RWPE1 (cell line): ENCODE results near the gene INTS1.

ENCODE experiments used
- CTCF ChIA-PET: fragments of 350-600 bp; sonication (Branson Sonifier 250); formaldehyde crosslinking; extraction: SDS; loops from one replicate; lab custom pipeline; 2021; lab: Yijun Ruan, JAX
- POLR2A ChIA-PET: fragments of 400-600 bp; formaldehyde crosslinking; extraction: SDS; loops from one replicate; lab custom pipeline; 2020; ENCODE audit warnings: antibody characterized with exemption; ENCODE audit not compliant: low non-redundant PET; lab: Yijun Ruan, JAX
- DNase-seq: peaks from one replicate; pipeline ENCODE4 v3.0.0; 2012; ENCODE audit warnings: low spot score
- H3K27ac ChIP-seq: fragments of 450-650 bp; 2 replicates; pipeline ENCODE4 v1.5.1; 2017
- TF ChIP-seq, protein P1 (sequence below): fragments of 450-650 bp; conservative IDR thresholded peaks from 2 replicates; pipeline ENCODE4 v1.5.1; 2017; ENCODE audit warnings: low read depth, mild to moderate bottlenecking

Gene INTS1

DNA sequence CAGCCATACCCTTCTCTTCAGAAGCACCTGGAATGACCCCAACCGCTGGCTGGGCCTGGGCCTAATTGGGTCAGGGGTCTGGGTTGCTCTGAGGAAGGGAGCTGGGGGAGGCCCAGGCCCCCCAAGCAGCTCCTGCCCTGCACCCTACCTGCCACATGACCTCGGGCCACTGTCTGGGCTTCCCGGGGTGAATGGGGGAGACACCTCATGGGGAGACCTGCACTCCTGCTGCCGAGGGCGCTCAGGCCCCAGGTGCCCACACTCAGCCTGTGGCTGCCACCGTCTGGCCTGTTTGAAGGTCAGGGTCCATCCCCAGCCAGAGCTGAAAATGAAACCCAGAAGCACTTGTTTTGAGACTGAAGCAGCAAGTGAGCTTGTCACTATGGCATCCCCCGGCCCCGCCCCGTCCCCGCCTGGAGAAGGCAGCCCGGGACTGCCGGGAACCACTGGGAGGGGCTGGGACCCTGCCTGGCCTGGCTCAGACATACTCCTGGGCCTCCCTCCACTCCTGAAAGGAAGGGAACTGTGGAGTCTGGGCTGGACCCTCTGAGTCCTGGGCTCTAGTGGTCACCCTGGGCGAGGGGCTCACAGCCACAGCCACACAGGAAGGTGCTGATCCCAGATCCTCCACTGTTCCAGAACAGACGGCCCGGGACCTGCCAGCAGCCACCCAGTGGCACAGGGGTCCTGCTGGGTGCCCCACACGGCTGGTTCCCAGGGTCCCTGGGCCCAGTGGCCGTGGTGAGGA is 37.5 kb downstream of the INTS1 start:
- POLR2A ChIA-PET, result no interaction called here
- DNase-seq, result peak; percentile 30
- peak overlapping the region; percentile 68 for H3K27ac ChIP-seq
- CTCF ChIA-PET, result no interaction called here
- TF ChIP-seq, protein P1, sequence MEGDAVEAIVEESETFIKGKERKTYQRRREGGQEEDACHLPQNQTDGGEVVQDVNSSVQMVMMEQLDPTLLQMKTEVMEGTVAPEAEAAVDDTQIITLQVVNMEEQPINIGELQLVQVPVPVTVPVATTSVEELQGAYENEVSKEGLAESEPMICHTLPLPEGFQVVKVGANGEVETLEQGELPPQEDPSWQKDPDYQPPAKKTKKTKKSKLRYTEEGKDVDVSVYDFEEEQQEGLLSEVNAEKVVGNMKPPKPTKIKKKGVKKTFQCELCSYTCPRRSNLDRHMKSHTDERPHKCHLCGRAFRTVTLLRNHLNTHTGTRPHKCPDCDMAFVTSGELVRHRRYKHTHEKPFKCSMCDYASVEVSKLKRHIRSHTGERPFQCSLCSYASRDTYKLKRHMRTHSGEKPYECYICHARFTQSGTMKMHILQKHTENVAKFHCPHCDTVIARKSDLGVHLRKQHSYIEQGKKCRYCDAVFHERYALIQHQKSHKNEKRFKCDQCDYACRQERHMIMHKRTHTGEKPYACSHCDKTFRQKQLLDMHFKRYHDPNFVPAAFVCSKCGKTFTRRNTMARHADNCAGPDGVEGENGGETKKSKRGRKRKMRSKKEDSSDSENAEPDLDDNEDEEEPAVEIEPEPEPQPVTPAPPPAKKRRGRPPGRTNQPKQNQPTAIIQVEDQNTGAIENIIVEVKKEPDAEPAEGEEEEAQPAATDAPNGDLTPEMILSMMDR, result no peak

DNA sequence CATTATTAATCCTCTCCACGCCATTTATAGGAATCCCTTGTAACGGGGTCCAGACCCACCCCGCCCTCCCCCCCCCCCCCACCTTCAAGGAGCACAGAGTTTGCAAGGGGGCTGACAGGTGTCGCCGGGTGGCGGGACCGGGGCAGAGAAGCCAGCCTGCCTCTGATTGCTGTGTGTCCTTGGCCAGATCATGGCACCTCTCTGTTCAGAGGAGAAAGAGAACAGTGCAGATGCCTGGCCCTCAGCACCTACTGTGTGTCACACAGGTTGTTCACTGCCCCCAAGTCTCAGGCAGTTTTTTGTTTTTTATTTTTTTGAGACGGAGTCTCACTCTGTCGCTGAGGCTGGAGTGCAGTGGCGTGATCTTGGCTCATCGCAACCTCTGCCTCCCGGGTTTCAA is 39.5 kb downstream of the INTS1 start:
- TF ChIP-seq, protein P1, result no peak
- no peak overlapping the region for H3K27ac ChIP-seq
- ChIA-PET POLR2A (no interaction called here), CTCF (interaction anchor here (0.7 to 1.9 kb wide), 4 partner anchors 9 to 291 kb away, joined by 3 to 9 read pairs (median 6); no protein-coding TSS in a partner anchor)
- no peak for DNase-seq

DNA sequence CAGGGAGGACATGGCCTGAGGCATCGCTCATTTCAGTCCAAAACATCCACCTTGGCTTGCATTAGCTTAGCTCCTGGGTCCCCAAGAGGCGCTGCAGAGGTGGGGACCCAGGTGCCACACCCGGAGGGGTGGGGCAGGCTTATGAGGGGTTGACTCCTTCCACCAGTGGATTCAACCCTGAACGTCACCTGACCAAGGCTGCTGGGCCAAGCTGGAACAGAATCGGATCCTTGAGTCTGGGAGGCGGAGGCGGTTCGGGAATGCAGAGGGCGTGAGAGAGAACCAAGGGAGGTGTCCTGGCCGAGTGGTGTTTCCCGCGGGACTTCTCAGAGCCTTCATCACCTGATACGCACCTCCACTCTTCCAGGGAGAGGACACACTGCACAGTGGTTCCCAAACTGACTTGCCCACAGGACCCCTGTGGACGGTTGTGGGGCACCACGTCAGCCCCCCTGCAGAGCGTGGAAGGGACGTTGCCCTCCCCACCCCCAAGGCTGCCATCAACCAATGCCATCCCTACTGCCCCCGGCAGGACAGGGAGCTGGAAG is 40.4 kb downstream of the INTS1 start:
- TF ChIP-seq, protein P1, result no peak
- POLR2A ChIA-PET, result no interaction called here
- CTCF ChIA-PET, result interaction anchor here (0.7 to 1.9 kb wide), 3 partner anchors 10 to 290 kb away, joined by 3 to 9 read pairs (median 4); no protein-coding TSS in a partner anchor
- H3K27ac ChIP-seq, result peak overlapping the region; percentile 94
- no peak for DNase-seq

DNA sequence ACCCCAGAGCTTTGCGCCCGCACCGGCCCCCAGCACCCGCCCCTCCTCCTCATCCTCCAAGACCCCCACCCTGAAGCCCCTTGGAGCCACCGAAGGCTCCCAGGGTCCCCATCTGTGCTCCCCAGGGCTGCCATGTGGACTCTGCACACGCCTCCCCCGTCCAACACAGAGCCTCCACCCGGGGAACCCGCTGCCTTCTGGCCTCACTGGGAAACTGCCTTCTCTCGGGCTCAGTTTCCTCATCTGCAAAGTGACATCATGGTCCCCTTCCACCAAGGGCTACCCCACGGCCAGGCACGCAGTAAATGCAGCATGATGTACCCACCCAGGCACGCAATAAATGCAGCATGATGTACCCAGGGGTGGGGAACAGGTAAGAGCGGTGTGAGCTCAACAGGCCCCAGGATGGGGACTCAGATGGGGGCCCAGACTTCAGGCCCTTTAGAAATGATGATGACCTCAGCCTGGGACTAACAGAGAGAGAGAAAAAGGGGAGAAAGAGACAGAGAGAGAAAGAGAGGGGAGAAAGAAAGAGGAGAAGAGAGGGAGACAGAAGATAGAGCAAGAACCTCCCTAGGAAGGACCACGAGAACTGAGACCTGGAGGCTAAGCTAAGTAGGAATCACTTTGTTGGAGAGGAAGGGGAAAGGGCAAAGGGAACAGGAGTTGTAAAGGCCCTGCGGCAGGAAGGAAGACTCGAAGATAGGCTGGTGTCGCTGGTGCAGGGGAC is 42.4 kb downstream of the INTS1 start:
- TF ChIP-seq, protein P1, result no peak
- H3K27ac ChIP-seq, result peak overlapping the region; percentile 94
- no peak for DNase-seq
- CTCF ChIA-PET, result interaction anchor here (0.6 to 0.8 kb wide), 2 partner anchors 12 to 92 kb away, joined by 4 read pairs; no protein-coding TSS in a partner anchor
- POLR2A ChIA-PET, result no interaction called here

DNA sequence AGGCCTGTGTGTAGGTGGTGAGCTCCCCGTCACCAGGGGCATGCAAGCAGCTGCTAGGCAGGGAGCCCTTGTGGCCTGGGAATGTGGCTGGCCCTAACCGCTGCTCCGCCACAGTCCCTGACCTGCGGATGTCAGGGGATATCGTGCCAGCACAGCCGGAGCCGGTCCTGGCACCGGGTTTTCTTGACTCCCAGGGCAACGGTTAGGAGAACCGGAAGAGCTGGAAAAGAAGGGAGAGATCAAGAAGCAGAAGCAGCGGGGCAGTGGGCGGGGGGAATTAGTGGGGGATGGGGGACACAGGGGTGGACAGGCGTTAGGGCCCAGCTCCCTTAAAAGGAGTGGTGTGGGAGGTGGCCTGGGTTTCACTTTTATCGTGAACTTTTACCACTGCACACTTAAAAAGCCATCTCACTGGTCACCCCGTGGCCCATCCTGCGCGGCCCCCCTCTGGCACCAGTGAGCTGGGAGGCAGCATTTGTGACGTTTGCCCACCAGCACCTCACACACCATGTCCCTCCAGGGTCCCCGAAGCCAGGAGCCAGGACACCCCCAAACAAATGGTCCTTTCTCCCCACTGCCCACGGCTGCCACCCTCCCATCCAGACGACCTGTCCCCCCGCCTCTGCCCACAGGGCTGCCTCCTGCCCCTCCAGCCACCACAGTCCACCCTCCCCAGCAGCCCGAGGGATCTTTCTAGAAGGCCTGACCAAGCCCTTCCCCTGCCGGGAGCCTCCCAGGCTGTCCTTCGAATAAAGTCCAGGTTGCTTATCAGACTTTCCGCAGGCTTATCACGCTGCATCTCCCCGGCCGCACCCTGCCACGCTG is 43.2 kb downstream of the INTS1 start:
- TF ChIP-seq, protein P1, result no peak
- POLR2A ChIA-PET, result no interaction called here
- no peak for DNase-seq
- CTCF ChIA-PET, result interaction anchor here (1.0 kb wide), 1 partner anchor 16 kb away, joined by 4 read pairs; no protein-coding TSS in a partner anchor
- H3K27ac ChIP-seq, result peak overlapping the region; percentile 94
